ENCODE data around the gene GCSH.
"Not testable (repeated sequence)": the region's sequence is repeated elsewhere in the genome, so short reads cannot be mapped to it uniquely, and the experiment has no call there.

Gene GCSH

GRCh38 chr16:81095953-81096714 lies at the start of gene GCSH:
TSS of gene GCSH (minus strand) at chr16:81096395. CDS start at chr16:81096278, 117 bp downstream.
- peak; percentile 100 for DNase-seq

GRCh38 chr16:81143921-81144471 lies 47.8 kb upstream of the GCSH start:
- no peak for DNase-seq

- no peak for DNase-seq
These were observed 46.7 kb upstream of the GCSH start for GRCh38 chr16:81142864-81143263.

- DNase-seq: no peak
These were observed 45.0 kb upstream of the GCSH start for GRCh38 chr16:81140930-81141780.

- no peak for DNase-seq
These were observed 42.8 kb upstream of the GCSH start for GRCh38 chr16:81138831-81139557.

- DNase-seq: no peak
These were observed 41.6 kb upstream of the GCSH start for GRCh38 chr16:81137754-81138153.

- DNase-seq: peak; percentile 37
These were observed 40.5 kb upstream of the GCSH start for GRCh38 chr16:81136390-81137335.

- DNase-seq: no peak
These were observed 33.9 kb upstream of the GCSH start for GRCh38 chr16:81130126-81130525.

GRCh38 chr16:81128726-81129524 lies 32.7 kb upstream of the GCSH start:
- DNase-seq: no peak

- DNase-seq: no peak
These were observed 30.9 kb upstream of the GCSH start for GRCh38 chr16:81127051-81127450.

GRCh38 chr16:81123092-81123852 lies 27.1 kb upstream of the GCSH start:
- DNase-seq: no peak

GRCh38 chr16:81121474-81121990 lies 25.3 kb upstream of the GCSH start:
- DNase-seq: no peak

GRCh38 chr16:81117436-81117835 lies 21.2 kb upstream of the GCSH start:
- no peak for DNase-seq

- no peak for DNase-seq
These were observed 20.1 kb upstream of the GCSH start for GRCh38 chr16:81116285-81116684.

- no peak for DNase-seq
These were observed 16.3 kb upstream of the GCSH start for GRCh38 chr16:81112453-81112852.

GRCh38 chr16:81109274-81109673 lies 13.1 kb upstream of the GCSH start:
- DNase-seq: not testable (repeated sequence)

GRCh38 chr16:81107511-81107910 lies 11.3 kb upstream of the GCSH start:
- DNase-seq: no peak

- DNase-seq: no peak
These were observed 10.8 kb upstream of the GCSH start for GRCh38 chr16:81106826-81107503.

GRCh38 chr16:81105946-81106345 lies 9.8 kb upstream of the GCSH start:
- DNase-seq: no peak

Measured in femur (tissue), 1 donor.